Nucleus accumbens (tissue), 56 donors: ENCODE measurements around the gene SLC12A7.
"Not testable (repeated sequence)": the region's sequence is repeated elsewhere in the genome, so short reads cannot be mapped to it uniquely, and the experiment has no call there.

Experiments
- DNase-seq, 56 donors: peaks; one replicate each; lab custom pipeline; 2025; lab: John Stamatoyannopoulos, UW

Gene SLC12A7

DNA sequence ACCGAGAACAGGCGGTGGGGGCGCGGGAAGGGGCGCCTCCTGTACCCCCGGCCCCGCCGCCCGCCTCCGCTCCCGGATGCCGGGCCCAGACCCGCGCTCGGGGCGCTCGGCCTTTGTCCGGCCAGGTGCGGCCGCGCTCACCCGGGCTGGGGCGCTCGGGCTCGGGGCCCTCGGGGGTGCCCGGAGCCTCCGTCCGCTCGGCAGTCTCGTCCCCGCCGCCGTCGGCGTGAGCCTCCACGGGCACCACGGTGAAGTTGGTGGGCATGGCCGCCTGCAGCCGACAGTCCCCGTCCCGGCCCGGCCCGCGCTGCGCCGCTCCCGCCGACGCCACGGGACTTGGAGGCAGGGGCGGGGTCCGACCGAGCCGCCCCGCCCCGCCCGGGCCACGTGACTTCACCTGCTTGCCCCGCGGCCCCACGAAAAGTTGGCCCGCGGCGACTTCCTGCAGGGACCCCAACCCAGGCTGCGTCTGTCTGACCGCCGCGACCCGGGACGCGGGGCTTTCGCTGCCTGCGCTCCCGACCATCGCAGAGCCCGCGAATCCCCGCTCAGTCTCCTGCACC is at the start of gene SLC12A7:
TSS of gene SLC12A7 (minus strand) at position 337 of the 563 bp plus-strand sequence. CDS start at position 265, 72 bp downstream.
- DNase-seq: peak in 2 of 56 donors; percentile 28 to 52

DNA sequence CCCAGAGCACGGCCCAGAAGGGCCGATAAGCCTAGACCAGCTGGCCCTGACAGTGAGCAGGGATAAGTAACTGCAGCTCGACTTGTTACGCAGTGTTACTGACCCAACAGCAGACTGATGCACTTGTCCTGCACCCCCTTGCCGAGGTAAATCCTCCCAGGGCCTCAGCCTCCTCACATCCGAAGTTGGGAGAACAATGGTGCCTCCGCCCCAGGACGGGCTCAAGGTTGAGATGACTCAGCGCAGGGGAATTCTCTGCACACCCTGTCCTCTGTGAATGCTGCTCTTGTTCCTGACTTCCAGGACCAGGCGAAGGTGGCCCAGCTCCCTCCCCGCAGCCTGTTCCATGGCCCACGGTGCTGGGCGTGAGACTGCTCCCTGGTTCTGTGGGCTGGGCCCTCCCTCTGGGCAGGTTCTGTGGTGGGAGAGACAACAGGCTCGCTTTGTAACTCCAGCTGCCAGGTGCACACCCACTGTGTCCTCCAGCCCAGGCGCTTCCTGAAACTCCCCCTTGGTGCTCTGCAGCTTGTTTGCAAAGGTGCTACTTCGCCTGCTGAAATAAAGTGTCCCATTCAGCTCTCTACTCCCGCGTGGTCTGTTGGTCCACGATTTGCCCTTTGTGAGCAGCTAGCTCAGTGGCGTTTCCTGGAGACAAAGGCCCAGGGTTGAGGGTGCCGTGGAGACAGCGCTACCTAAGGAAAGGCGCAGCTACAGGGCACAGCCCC is 49.4 kb upstream of the SLC12A7 start:
- no peak for DNase-seq

DNA sequence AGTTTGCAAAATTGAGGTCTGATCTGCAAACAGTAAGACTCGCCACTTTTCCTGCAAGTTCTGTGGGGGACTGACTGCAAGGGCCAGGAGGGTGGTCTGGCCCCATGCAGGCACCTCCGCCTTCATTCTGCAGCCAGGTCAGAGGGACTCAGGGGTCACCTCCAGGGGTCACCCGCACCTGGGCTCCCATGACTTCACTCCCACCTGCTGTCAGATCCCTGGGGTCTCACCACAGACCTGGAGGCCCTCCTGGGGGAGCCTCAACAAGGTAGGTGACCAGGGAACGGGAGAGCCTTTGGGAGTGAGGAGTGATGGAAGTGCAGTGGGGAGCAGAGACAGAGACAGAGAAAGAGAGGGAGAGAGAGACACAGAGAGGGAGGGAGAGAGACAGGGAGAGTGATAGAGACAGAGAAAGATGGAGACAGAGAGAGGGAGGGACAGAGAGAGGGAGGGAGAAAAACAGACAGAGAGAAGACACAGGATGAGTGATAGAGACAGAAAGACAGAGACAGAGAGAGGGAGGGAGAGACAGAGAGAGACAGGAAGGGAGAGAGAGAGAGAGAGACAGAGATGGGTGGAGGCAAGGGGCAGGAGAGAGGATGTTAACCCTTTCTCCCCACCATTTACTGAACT is 48.0 kb upstream of the SLC12A7 start:
- DNase-seq: no peak

DNA sequence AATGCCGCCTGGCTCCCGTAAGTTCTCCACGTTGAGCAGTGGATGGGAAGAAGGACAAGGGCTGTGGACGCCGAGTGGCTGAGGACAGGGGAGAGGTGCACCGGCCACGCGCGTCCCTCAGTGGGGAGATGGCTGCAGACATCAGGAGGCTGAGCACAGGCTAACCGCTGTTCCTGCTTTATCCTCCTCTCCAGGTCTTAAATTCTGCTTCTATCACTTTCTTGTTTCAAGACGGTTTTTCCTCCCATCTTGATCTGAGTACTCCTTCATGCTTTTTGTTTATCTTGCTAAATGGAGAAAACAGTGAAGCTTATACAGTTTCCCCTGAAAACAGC is 47.4 kb upstream of the SLC12A7 start:
- DNase-seq: no peak

DNA sequence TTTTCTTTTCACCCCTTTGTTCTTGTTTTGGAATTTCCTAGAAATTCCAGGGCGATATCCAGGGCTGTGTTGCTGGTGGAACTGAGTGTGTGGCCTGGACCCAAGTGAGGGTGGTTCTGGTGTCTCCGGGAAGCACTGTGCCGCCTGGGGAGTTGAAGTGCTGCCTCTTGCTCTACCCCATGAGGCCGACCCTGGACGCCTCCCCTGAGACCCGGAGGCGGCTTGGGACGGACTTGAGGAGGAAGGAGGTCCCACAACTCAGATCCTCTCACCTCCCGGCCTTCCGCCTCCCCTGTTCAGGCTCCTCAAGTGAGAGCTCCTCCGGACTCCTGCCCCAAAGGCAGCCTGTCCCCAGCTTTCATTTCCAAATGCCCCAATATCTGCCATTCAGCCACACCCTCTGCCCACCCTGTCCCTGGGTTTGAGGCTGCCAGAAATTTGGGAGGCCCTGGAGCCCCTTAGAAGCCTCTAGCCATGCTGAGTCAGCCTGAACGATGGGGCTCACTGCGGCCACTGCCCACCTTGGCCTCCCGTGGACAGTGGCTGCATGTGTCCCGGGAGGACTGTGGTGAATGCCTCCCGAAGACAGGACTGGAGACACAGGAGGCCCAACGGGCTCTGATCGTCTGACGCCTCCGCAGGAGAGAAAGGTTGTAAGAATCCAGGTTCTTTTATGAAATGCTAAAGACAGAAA is 46.9 kb upstream of the SLC12A7 start:
- no peak for DNase-seq

DNA sequence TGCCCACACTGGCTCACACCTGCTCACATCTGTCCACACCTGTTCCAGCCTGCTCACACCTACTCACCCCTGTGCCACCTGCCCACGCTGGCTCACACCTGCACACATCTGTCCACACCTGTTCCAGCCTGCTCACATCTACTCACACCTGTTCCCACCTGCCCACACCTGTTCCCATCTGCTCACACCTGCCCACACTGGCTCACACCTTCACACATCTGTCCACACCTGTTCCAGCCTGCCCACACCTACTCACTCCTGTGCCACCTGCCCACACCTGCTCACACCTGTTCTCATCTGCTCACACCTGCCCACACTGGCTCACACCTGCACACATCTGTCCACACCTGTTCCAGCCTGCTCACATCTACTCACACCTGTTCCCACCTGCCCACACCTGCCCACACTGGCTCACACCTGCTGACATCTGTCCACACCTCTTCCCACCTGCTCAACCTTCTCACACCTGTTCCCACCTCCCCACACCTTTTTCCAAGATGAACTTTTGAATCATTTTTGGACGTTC is 45.7 kb upstream of the SLC12A7 start:
- DNase-seq: not testable (repeated sequence)

DNA sequence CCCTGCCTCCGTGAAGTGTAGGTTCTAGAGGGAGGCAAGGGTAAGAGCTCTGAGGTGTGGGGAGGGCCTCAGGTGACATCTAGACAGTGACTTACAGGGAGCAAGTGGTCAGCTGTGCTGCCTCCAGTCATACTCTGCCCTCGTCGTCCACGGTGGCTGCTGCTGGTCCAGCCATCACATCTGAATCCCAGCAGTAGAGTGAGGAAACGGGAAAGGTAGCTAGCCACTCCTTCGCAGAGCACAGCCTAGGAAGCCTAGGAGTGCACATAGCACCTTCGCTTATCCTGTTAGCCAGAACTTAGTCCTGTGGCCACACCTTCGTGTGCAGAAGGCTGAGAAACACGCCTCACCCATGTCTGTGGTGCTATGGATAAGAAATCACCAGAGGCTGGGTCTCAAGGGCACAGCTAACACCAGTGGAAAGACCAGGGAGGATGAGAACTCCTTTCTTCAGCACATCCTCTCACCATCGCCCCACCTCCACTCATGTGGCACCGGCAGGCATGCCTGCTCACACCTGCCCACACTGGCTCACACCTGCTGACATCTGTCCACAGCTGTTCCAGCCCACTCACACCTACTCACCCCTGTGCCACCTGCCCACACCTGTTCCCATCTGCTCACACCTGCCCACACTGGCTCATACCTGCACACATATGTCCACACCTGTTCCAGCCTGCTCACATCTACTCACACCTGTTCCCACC is 45.0 kb upstream of the SLC12A7 start:
- DNase-seq: no peak

DNA sequence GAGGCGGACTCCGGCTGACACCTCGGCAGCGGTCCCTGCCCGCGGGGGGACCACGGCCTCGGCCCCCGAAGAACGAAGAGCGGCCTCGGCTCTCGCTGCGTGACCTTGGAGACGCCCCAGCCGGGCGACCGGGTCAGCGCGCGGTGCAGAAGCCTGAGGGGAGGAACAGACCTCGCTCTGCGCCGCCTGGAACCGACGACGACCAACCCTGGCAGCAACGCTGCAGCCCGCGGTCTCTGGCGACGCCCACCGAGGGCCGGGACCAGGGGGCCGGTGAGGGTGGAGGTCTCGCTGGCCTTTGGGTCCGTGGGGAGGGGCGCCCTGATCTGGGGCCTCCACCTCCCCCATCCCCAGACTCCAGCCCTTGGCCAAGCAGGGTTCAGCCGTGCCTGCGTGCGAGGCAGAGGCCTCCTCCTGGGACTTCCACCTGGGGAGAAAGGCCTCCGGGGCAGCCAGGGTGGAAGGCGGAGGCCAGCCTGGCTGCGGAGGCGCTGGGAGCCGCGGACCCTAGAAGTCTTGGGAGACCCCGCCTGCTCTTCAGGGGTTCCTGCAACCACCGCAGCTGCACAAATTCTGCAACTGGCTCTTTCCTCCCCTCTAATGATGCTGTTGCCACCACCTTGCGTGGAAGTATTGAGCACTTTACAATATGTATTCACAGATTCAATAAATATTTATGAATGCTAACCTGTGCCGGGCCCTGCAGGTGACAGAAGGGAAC is 44.3 kb upstream of the SLC12A7 start:
- no peak for DNase-seq

DNA sequence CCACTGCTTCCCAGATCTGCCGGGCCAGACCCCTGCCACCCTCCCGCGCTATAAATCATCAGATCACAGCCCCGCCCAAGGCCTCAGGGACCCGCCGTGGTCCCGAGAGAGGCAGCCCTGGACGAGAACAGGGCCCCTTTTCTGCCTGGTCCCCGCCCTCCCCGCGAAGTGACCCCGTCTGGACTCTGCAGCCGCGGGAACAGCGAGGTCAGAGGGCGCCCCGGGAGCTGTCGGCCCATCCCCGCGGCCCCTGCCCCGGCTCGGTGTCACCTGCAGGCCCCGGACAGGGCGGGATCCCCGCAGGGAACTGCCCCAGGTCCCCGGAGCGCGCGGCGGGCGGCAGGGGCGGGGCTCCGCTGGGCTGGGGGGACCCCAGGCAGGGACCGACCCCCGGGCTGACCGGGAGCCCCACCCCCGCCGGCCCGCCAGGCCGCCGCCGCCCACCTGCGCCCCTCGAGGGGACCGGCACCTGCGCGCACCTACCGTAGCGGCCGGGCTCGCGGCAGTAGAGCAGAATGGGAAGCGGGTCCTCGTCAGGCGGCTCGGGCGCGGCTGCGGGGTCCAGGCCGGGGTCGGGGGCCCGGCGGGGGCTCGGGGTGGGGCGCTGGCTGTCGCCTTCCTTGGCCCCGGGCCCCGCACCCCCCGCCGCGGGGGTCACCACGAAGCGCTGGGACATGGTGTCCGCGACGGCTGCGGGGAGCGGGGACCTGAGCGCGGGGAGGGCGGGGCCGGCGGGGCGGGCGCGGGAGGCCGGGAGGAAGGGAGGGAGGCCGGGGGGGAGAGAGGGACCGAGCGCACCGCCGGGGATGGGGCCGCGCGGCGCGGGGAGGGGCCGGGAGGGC is 43.5 kb upstream of the SLC12A7 start:
- no peak for DNase-seq

DNA sequence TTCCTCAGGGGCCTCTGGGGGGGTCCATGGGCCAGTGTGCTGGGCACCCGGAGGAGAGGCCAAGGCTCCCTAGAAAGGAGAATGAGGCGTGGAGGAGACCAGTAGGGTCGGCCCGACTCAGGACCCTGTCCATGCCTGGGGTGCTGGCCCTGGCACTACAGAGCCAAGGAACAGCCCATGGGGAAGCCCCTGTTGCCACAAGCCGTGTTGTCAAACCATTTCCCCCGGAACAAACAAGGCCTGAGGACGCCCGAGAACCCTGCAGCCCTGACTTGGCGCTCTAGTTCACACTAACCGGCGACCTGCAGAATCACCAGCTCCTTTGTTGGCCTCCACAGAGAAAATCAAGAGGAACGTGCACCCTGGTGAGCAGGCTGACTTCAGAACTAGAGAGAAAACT is 41.6 kb upstream of the SLC12A7 start:
- DNase-seq: no peak

DNA sequence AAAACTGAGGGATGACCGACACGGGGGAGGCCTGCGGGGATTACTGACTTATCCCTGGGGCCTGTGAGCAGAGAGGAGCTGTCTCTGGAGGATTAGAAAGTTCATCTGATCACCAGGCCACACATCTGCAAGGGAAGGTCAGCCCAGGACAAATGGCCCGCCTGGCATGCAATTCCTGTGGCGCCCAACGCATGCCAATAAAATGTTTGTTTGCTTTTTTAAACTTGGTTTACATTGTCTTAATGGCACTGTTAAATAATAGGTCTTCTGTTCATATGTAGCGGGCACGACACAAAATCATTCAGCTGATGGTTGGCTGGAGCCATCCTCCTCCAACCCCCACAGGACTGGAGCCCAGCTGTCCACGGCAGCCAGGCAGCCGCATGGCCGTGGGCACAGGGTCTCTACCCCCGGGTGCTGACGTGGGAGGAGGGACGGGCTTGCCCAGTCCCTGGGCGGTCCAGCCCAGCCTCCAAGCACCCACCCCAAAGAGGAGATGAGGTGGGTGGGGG is 41.0 kb upstream of the SLC12A7 start:
- DNase-seq: no peak

DNA sequence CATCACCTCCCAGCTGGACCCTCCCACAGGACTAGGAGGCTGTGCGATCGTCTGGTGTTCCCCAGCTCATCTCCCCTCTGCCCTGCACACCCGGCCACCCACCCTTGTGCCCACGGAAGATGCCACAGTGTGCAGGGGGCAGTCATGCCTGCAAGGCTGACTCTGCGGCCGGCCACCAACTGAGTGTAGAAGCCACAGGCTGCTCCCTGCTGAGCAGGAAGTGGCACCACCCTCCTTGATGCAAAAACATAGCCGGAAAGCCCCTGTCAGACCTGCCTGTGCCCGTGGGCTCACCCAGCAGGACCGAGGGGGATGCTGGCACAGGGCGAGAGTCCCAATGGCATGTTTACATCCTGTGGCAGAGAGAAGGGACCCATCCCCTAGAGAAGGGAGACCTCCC is 40.3 kb upstream of the SLC12A7 start:
- DNase-seq: no peak

DNA sequence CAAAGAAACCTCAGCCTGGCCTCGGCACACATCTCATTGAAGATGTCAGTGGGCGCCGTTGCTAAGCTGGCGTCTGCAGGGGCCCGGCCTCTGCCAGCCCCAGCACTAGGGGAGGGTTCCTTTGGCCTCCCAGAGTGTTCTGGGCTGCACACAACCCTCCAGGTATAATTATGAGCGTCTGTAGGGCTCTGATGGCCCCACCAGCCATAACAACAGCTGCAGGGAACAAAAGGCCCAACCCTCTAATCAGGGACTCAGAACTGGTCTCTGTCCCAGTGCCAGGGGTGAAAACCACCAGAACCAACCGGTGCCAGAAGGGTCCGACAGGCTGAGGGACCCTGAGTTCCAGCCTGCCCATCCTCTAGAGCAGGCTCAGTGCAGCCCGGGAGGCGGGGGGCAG is 39.5 kb upstream of the SLC12A7 start:
- DNase-seq: no peak

DNA sequence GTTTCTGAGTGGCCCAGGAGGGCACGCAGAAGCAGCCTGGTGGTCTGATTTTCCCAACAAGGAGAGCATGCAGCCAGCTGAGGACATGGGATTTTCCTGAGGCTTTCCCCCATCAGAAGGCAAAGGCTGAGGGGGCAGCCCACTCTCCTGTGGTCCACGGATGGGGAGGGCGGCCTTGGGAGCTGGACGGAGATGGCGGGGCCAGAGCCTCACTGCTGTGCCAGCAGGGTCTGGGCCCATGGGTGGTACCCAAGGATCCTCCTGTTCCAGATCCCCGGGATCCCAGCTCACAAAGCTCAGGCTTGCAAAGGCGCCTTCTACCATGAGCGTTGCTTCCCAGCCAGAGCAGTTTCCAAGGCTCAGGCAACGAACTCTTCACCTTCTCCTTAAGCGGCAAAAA is 39.0 kb upstream of the SLC12A7 start:
- DNase-seq: no peak

DNA sequence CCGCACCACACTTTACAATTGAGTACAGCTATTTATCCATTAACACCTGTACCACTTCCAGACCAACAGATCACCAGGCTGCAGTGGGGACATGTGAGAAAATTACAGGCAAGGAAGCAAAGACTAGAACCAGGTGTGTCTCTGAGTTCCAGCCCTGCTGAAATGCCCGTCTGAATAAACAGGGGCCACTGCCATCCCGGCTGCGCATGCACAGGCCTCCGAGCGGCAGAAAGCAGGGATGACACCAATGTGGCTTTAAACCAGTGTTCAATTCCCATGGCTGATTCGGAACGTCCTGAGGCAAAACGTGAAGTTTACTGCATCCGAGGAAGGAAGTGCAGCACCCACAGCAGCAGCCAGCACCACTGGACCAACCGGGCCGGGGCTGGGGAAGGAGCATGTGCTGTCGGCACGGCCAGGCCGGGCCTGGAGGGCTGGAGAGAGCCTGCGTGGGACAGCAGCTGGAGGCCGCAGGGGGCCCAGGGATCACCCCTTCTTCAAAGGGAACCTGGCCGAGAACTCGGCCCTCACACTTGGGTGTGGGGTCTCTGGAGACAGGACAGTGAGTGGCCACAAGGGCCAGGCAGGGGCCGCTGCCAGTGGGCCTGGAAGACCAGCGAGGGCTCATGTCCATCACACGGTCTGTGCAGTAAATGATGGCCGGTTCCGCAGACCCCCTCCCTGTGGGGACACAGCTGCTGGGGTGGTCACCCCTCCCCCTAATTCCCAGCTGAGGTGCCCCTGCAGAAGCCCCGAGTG is 33.0 kb upstream of the SLC12A7 start:
- no peak for DNase-seq

DNA sequence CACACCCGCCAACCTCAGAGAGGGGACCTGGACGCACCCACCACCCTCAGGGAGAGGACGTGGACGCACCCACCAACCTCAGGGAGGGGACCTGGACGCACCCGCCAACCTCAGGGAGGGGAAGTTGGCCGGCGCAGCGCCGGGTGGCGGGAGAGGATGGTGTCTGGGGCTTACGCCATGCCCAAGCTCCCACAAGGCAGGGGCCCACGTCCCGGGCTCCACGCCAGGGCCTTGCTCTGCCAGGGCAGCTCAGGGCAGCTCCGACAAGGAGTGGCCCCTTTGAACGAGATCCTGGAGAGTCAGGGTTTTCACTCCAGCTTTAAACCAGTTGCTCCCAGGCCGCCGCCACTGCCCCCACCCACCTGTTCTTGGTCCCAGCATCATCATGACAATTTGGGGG is 32.2 kb upstream of the SLC12A7 start:
- peak in 1 of 56 donors; percentile 14 for DNase-seq

DNA sequence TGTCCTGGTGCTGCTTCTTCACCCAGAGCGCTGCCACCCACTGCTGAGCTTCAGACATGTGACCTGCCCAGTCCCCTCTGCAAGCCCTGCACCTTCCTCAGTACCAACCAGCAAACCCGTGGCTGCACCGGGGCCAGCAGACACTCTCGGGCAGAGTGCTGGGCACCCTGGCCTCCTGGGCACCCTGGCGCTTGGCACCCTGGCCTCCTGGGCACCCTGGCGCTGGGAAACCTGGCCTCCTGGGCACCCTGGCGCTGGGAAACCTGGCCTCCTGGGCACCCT is 31.7 kb upstream of the SLC12A7 start:
- no peak for DNase-seq
